ENCODE results near the gene ARID1B. TPM values are rescaled to one million over a fixed set of nuclear protein-coding genes. Genes with fewer than 3 reads are reported as not detected.
A peak's percentile ranks its signal among the peaks of the same experiment; 100 is the strongest.

ARID1B gene
- total RNA-seq, 1 experiment from 2014 or later, result 20.9 TPM

DNA sequence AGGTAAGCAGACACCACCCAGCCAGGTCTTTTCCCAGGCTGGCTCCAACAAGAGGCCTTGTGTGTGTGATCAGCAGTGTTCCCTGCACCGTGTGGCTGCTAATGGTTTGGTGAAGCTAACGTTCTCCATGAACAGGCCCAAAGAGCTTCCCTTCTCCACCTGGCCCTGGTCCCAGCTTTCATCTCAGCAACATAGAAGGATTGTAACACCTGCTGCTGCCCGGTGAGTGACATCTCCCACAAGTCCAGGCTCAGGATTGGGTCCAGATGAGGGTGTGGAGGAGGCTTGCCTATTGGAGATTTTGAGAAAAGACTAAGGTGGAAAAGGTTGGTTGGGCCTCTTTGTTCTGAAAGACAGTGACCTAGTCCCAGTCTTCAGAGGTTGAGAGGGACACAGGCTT, 456.5 kb downstream of the ARID1B start:
- Histone ChIP-seq H3K4me3 (ENCODE audit: insufficient read depth, low read depth, low read length) (no peak overlapping the region), H3K36me3 (replicated peaks; ENCODE audit: control insufficient read depth, insufficient read depth, low read length) (no peaks in the 10 kb centered on the region), H3K27me3 (ENCODE audit: control insufficient read depth, insufficient read depth, low read length) (peaks cover 37% of the 10 kb centered on the region)
- no peak for DNase-seq

DNA sequence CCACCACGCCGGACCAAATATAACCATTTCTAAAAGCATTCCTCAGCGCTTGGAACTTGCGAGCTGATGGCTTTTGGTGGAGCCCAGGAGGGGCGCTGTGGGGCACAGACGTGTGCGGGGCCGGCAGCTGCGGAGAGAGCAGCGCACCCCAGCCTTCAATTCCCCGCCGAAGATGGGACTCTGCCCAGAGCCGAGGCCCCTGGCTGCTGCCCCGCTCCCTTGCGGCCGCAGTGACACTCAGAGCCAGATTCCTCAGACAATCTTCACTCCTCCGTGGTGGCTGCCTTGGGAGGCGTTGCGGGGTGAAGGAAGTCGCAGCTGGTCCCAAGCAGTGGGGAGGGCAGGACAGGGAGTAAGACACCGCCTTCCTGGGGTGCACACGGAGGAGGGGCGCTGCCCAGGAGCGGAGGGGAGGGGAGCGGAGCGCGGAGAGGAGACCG, 458.4 kb downstream of the ARID1B start:
- Histone ChIP-seq H3K27me3 (ENCODE audit: control insufficient read depth, insufficient read depth, low read length) (peaks cover 37% of the 10 kb centered on the region), H3K4me3 (ENCODE audit: insufficient read depth, low read depth, low read length) (peak overlapping the region; percentile 53), H3K36me3 (replicated peaks; ENCODE audit: control insufficient read depth, insufficient read depth, low read length) (no peaks in the 10 kb centered on the region)
- peak; percentile 95 for DNase-seq

DNA sequence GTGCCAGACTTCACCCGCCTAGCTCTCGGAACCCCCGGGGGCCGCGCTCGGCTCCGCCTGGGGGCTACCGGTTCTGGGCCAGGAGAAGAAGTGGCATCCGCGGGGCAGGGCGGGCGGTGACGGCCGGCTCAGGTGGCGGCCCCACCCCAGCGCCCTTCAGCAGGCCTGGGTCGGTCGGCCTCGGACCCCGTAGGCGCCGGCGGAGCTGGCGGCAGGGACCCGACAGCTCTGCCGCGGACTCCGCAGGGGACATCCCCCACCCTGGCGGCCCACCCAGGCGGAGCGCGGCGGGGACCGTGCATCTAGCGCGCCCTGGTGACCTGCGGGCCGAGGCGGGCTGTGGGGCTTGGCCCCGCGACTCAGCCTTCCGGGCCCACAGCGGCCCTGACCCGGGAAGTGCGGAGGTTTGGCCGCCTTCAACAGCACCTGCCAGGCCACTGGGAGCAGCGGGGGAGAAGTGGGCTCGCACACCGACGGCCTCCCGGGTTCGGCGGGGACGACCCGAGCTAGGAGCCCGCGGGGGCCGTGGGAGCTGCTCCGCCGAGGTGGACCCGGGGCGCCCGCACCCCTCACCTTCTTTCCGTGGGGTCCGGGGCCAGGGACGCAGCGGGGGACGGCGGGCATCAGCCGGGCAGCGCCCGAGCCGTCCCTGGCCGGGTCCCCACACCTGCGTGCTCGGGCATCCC, 459.0 kb downstream of the ARID1B start:
- H3K36me3 ChIP-seq (replicated peaks; ENCODE audit: control insufficient read depth, insufficient read depth, low read length), result no peaks in the 10 kb centered on the region
- peak overlapping the region; percentile 53 for H3K4me3 ChIP-seq (ENCODE audit: insufficient read depth, low read depth, low read length)
- H3K27me3 ChIP-seq (ENCODE audit: control insufficient read depth, insufficient read depth, low read length), result peaks cover 37% of the 10 kb centered on the region
- peak; percentile 88 for DNase-seq

DNA sequence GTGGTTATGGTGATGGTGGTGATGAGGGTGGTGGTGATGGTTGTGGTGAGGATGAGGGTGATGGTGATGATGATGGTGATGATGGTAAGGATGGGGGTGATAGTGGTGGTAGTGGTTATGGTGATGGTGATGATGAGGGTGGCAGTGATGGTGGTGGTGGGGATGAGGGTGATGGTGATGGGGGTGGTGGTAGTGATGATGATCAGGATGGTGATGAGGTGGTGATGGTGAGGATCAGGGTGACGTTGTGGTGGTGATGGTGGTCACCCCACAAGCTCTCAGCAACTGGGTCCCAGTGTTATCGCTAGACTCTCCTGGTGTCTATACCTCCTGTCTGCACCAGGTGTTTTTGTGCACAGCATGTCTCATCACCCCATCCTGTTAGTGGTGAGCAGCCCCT, 461.2 kb downstream of the ARID1B start:
- no peak for DNase-seq
- Histone ChIP-seq H3K4me3 (ENCODE audit: insufficient read depth, low read depth, low read length) (no peak overlapping the region), H3K36me3 (replicated peaks; ENCODE audit: control insufficient read depth, insufficient read depth, low read length) (no peaks in the 10 kb centered on the region), H3K27me3 (ENCODE audit: control insufficient read depth, insufficient read depth, low read length) (peaks cover 37% of the 10 kb centered on the region)

DNA sequence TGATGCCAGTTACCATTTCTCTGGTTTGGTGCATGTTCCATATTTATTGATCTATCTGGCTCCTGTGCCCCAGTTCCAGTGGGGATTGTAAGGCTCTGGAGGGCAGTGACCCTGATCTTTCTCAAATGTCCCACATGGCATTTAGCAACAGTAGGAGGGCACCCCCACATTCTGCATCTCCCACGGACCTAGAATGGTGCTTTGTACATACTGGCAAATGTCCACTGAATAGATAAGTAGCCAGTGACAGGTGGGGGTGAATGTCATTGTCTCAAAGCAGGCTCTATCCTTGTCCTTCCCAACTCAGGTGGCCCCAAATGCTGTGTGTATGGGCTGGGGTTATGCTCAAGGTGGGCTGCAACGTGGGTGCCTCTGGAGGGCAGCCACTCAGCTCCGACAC, 462.0 kb downstream of the ARID1B start:
- DNase-seq, result no peak
- Histone ChIP-seq H3K4me3 (ENCODE audit: insufficient read depth, low read depth, low read length) (no peak overlapping the region), H3K36me3 (replicated peaks; ENCODE audit: control insufficient read depth, insufficient read depth, low read length) (no peaks in the 10 kb centered on the region), H3K27me3 (ENCODE audit: control insufficient read depth, insufficient read depth, low read length) (peaks cover 34% of the 10 kb centered on the region)

DNA sequence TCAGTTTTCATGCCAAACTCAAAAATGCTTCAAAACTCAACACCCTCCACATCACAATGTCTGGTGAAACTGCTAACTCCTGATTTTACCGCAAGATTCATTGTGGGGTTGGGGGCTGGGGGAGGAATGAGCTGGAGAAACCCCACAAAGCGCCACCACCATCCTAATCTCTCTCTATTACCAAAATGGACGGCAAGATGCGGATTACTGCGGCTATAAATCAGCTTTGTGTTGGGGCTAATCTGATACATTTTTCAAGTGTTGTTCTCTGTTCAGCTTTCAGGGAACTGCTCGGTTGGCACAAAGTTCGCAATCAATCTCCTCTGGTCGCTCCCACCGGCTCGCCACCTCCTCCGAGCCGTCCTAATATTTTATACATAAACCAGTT, 462.5 kb downstream of the ARID1B start:
- no peak overlapping the region for H3K4me3 ChIP-seq (ENCODE audit: insufficient read depth, low read depth, low read length)
- no peak for DNase-seq
- H3K36me3 ChIP-seq (replicated peaks; ENCODE audit: control insufficient read depth, insufficient read depth, low read length), result no peaks in the 10 kb centered on the region
- H3K27me3 ChIP-seq (ENCODE audit: control insufficient read depth, insufficient read depth, low read length), result peaks cover 32% of the 10 kb centered on the region

DNA sequence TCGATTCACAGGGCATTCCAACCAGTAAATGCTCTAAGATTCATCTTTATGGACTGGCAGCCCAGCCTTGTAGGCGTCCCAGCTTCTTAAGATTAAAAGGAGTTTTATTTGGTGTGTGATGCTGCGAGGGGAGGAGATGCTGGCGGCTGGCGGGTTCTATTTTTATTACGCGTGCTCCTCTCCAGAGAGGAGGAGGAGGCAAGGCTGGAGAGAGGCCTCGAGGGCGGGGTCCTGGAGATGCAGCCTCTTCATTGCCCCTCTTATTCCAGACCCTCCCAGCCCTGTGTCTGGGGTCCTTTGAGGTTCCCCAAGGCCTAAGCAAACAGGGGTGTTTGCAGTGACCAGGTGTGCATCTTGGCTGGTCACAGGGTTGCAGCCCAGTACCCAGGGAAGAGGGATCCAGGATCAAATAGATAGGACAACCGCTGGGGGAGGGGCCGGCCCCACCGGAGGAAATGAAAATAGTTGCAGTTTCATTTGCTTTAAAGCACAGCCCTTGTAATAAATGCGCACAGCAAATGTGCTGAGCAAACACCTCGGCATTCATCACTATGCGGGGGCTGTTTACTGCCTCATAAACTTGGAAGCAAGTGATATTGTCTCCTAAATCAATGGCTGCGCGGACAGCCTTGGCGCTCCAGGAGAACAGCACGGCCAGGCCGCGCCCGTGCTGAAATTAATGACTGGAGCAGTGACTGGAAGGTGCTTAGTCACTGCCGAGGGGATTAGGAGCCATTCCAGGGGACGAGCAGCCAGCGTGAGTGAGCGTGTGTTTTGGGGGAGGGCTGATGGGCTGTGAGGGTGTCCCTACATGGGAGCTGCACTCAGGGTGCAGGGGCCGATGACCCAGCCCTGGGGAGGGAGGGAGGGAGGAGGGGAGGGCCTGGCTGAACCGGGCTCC, 463.1 kb downstream of the ARID1B start:
- DNase-seq, result peak; percentile 66
- H3K27me3 ChIP-seq (ENCODE audit: control insufficient read depth, insufficient read depth, low read length), result peaks cover 25% of the 10 kb centered on the region
- H3K4me3 ChIP-seq (ENCODE audit: insufficient read depth, low read depth, low read length), result no peak overlapping the region
- H3K36me3 ChIP-seq (replicated peaks; ENCODE audit: control insufficient read depth, insufficient read depth, low read length), result no peaks in the 10 kb centered on the region

DNA sequence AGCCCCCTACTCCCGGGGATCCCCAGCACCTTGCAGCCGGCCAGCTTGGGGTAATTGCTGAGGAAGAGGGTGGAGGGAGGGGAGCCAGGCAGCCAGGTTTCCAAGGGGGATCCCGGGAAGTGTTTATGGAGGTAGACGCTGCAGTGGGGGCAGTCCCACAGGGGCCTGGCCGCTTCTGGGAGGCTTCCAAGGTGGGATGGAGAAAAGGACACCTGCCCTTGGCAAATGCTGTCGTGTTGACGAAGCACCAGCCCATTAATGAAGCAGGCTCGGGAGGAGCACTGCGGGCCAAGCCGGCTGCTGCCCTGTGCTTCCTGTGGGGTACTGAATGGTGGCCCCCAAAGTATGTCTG, 463.8 kb downstream of the ARID1B start:
- peaks cover 19% of the 10 kb centered on the region for H3K27me3 ChIP-seq (ENCODE audit: control insufficient read depth, insufficient read depth, low read length)

DNA sequence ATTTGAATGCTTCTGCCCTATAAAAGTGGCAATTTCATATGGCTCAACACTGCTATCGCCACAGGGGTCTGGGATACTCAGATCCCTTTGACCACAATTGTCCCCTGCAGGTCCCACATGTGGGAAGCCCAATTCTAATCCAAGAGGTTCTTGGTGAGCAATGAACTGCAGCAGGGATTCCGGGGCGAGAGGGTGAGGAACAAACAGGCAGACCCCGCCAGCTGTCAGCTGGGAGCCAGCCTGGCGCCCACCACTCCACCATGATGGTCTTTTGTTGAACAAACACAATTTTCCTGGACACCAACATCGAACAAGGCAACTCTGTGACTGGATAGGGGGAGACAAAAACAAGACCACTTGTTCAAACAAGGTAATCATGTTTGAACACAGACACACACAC, 465.6 kb downstream of the ARID1B start:
- H3K27me3 ChIP-seq (ENCODE audit: control insufficient read depth, insufficient read depth, low read length), result peaks cover under 1% of the 10 kb centered on the region; the same call in 1 of the 2 replicates
- no peak for DNase-seq
- H3K4me3 ChIP-seq (ENCODE audit: insufficient read depth, low read depth, low read length), result no peak overlapping the region
- H3K36me3 ChIP-seq (replicated peaks; ENCODE audit: control insufficient read depth, insufficient read depth, low read length), result no peaks in the 10 kb centered on the region

More for the DNA sequence above, 463.8 kb downstream of the ARID1B start:
- DNase-seq, result no peak
- Histone ChIP-seq H3K36me3 (replicated peaks; ENCODE audit: control insufficient read depth, insufficient read depth, low read length) (no peaks in the 10 kb centered on the region), H3K4me3 (ENCODE audit: insufficient read depth, low read depth, low read length) (no peak overlapping the region)

DNA sequence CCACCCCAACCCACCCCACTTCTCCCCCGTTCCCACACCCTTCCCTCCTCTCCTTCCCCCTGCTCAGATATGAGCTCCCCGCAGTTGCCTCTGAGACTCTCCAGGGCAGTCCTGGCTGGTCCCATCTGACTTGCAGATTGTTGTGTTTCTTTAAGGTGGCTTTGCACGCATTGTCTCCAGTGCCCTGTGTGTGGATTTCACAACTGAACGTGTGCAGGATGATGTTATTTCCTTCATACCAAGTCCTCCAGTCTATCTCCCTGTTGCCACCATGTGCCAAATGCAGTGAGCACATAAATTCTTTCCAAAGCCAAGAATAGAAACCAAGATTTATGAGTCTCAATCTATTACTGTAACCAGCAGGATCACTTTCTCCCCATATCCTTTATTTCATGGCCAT, 467.0 kb downstream of the ARID1B start:
- H3K27me3 ChIP-seq (ENCODE audit: control insufficient read depth, insufficient read depth, low read length), result no peaks in the 10 kb centered on the region
- no peak overlapping the region for H3K4me3 ChIP-seq (ENCODE audit: insufficient read depth, low read depth, low read length)
- H3K36me3 ChIP-seq (replicated peaks; ENCODE audit: control insufficient read depth, insufficient read depth, low read length), result no peaks in the 10 kb centered on the region
- no peak for DNase-seq

DNA sequence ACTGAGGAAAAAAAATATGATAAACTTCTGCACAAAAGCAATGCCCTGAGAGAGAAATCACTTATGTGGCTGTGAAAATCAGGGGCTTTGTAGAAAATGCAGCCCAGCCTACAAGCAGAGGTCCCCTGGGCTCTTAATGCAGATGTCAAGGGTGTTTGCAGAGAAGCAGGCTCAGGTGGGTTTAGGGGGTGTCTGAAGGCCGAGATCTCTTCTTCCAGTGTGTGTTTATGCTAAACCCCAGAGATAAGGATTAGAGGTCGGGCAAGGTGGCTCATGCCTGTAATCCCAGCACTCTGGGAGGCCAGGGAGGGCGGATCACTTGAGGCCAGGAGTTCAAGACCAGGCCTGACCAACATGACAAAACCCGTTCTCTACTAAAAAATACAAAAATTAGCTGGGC, 467.6 kb downstream of the ARID1B start:
- no peak for DNase-seq
- no peak overlapping the region for H3K4me3 ChIP-seq (ENCODE audit: insufficient read depth, low read depth, low read length)
- no peaks in the 10 kb centered on the region for H3K27me3 ChIP-seq (ENCODE audit: control insufficient read depth, insufficient read depth, low read length)
- H3K36me3 ChIP-seq (replicated peaks; ENCODE audit: control insufficient read depth, insufficient read depth, low read length), result no peaks in the 10 kb centered on the region

DNA sequence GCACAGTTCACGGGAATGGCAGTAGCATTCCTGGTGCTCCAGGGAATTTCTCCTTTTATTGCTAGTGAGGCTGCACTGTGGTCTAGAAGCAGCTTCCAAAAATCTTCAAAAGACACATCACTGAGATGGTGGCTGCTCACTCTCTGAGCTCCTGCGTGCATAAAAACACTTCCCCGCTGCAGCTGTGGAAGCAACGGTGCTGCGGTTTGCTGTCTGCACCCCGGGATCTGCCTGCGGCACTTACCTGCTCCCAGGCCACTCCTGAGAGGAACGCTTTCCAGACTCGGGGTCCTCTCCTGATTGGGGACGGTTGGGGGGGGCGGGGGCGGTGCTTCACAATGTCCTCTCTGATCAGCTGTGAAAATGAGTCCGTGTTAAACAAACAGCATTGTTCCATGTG, 468.3 kb downstream of the ARID1B start:
- H3K36me3 ChIP-seq (replicated peaks; ENCODE audit: control insufficient read depth, insufficient read depth, low read length), result no peaks in the 10 kb centered on the region
- no peaks in the 10 kb centered on the region for H3K27me3 ChIP-seq (ENCODE audit: control insufficient read depth, insufficient read depth, low read length)
- H3K4me3 ChIP-seq (ENCODE audit: insufficient read depth, low read depth, low read length), result no peak overlapping the region
- DNase-seq, result no peak

DNA sequence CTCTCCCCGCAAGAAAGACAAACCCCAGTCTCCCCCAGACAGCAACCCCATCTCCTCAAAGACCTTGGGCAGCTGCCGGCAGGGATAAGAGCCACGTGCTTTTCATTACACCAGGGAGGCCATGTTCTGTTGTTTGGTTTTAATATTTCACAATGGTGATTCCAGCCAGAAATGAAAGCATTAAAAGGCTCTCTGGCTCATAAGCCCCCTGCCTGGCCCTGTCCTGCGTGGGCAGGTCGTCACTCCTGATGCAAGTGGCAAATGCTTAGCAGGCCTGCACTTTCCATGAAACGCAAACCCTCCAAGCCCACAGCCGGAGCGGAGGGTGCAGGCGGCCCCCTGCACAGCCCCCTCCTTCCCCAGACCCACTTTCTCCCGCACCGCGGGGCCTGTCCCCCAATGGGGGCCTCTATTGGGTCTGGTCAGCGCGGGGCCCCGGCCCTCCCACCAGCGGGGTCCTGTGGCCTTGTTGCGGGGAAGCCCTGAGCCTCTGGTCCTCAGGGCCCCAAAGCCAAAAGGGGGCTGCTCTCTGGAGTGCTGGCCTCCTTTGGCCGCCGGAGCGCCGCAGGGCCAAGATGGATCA, 469.0 kb downstream of the ARID1B start:
- Histone ChIP-seq H3K36me3 (replicated peaks; ENCODE audit: control insufficient read depth, insufficient read depth, low read length) (no peaks in the 10 kb centered on the region), H3K27me3 (ENCODE audit: control insufficient read depth, insufficient read depth, low read length) (no peaks in the 10 kb centered on the region), H3K4me3 (ENCODE audit: insufficient read depth, low read depth, low read length) (no peak overlapping the region)
- peak; percentile 52 for DNase-seq

DNA sequence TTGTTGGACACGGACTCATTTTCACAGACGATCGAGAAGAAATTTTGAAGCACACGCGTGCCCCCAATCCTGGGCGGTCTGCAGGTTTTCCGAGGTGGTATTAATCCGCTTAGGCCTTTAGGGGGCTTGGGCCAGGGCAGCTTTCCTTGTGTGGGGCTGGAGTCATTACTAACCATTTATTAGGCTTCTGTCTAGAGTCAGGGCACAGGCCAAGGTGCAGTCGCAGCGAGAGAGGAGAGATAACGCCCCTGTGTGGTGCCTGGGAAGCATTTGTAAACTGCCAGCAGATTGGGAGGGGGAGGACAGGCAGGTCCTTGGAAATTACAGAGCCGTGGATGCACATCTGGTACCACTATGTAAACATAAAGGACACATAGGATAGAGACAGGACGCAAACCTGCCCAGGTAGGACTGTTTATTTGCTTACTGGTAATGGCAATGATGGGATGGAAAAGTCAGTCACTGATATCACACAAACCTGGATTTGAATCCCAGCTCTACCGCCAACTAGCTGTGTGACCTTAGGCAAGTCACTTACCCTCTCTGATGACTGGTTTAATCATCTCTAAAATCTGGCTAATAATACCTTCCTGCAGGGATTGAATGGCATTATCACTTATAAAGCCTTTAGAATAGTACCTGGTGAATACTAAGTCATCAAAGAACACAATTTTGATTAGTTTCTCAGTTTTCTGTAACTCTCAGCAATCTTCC, 469.8 kb downstream of the ARID1B start:
- peak; percentile 71 for DNase-seq

More for the DNA sequence above, 469.8 kb downstream of the ARID1B start:
- Histone ChIP-seq H3K27me3 (ENCODE audit: control insufficient read depth, insufficient read depth, low read length) (no peaks in the 10 kb centered on the region), H3K4me3 (ENCODE audit: insufficient read depth, low read depth, low read length) (no peak overlapping the region), H3K36me3 (replicated peaks; ENCODE audit: control insufficient read depth, insufficient read depth, low read length) (no peaks in the 10 kb centered on the region)
